Ovary (tissue), 9 donors: ENCODE results near the gene OR1K1. TPM values are rescaled to one million over a fixed set of nuclear protein-coding genes. Genes with fewer than 3 reads are reported as not detected.
"Not testable (repeated sequence)": the region's sequence is repeated elsewhere in the genome, so short reads cannot be mapped to it uniquely, and the experiment has no call there.

Experiments
- DNase-seq, 5 donors: peaks; one replicate each; pipeline ENCODE4 v3.0.0-alpha.2; 2019 to 2020
- H3K27ac ChIP-seq, 2 donors: fragments of 200-600 bp; one replicate each; pipeline versions ENCODE4 v1.5.1 to v1.8.0; 2019 to 2022
- H3K27me3 ChIP-seq: fragments of 200-600 bp; one replicate; pipeline ENCODE4 v1.8.0; 2022
- H3K36me3 ChIP-seq: fragments of 200-600 bp; sonication (generic); one replicate; pipeline ENCODE4 v1.5.1; 2019
- H3K4me1 ChIP-seq: one replicate; pipeline ENCODE4 v1.8.1; 2013; ENCODE audit warnings: mild to moderate bottlenecking, moderate library complexity; ENCODE audit not compliant: insufficient read depth
- H3K4me3 ChIP-seq: fragments of 200-600 bp; sonication (generic); one replicate; pipeline ENCODE4 v1.5.1; 2017
- H3K9me3 ChIP-seq, 2 donors: fragments of 200-600 bp in 1 of 2; sonication (generic) in 1 of 2; one replicate each; pipeline versions ENCODE4 v1.5.1 to v1.8.1; 2013 to 2019; ENCODE audit warnings: mild to moderate bottlenecking in 1 of 2, moderate library complexity in 1 of 2
- CTCF ChIP-seq, 3 donors: fragments of 450-650 bp in 2 of 3; fragments of 200-600 bp in 1 of 3; IDR thresholded peaks; one replicate each; pipeline versions ENCODE4 v1.5.1 to v1.8.0; 2016 to 2022; ENCODE audit warnings: antibody characterized with exemption in 3 of 3, mild to moderate bottlenecking in 1 of 3
- EP300 ChIP-seq: sonication (generic); formaldehyde crosslinking; IDR thresholded peaks from one replicate; pipeline ENCODE4 v1.6.1; 2017; ENCODE audit warnings: antibody characterized with exemption
- POLR2A ChIP-seq: fragments of 450-650 bp; IDR thresholded peaks from one replicate; pipeline ENCODE4 v1.6.1; 2017; ENCODE audit warnings: antibody characterized with exemption, mild to moderate bottlenecking, moderate library complexity
- WGBS, 3 donors: extraction: QIAGEN DNeasy Blood & Tissue Kit in 1 of 3; methylation state at CpG; one replicate each; pipeline versions ENCODE4 v1.1.5 to v1.1.7; 2013 to 2017; 5-methylcytosine and 5-hydroxymethylcytosine counted together
- intact Hi-C, 4 donors: fragments of 100-400 bp; cut with DNase I; formaldehyde crosslinking; loops; one replicate each; pipeline versions ENCODE4 v1.11.0 to v1.15.1; 2022 to 2023
- polyA plus RNA-seq, 2 donors: library from polyadenylated mRNA; stranded (reverse); fragments of 200-250 nt in 1 of 2; fragments of 350-450 nt in 1 of 2; fragmentation: Illumina TruSeq in 1 of 2; extraction: RNeasy Lipid Tissue Mini Kit (QIAGEN cat#74804) in 1 of 2; gene quantifications; one replicate each; pipeline ENCODE4 v1.2.3, GENCODE V29; 2013 to 2014
- total RNA-seq, 7 donors: library from RNA; depleted of rRNA in 2 of 7; stranded (reverse); fragments of >200 nt in 2 of 7; fragmentation: NEBNext Ultra II Directional in 3 of 7; extraction: Animal tissue kit (Norgen Biotek cat#: 25700) in 3 of 7; gene quantifications; one replicate each; pipeline versions ENCODE4 v1.1.0 to v1.2.4, GENCODE V29; 2016 to 2023
- donor health status: DM: no; HTN: no; CAD: no; lungs with moderate emphysema.
- donor health status: DM: no; HTN: no; CAD: no.
- donor health status: Bipolar disorder and iron deficiency.
- donor health status: DM: yes; HTN: yes; CAD: no.
- donor health status: DM: no; HTN: no; CAD: no.
- donor health status: DM: yes; HTN: yes; CAD: no.

OR1K1 gene
- total and polyA plus RNA-seq, 9 donors, result not detected

GRCh38 chr9:122822938-122823337, 23.0 kb downstream of the OR1K1 start:
- Histone ChIP-seq H3K4me3 (no peak overlapping the region), H3K36me3 (no peaks in the 10 kb centered on the region), H3K9me3 (no peaks in the 10 kb centered on the region), H3K4me1 (peaks cover 5% of the 10 kb centered on the region), H3K27ac (no peak overlapping the region), H3K27me3 (no peaks in the 10 kb centered on the region)
- intact Hi-C loops, result no loop called here
- 83 to 93% (median 92%) methylated on average over 4 of the region's 4 CpGs for WGBS, 3 donors
- TF ChIP-seq POLR2A (no peak), CTCF (IDR thresholded peaks at IDR 0.05) (no peak), EP300 (no peak)
- DNase-seq, result no peak

- H3K9me3 ChIP-seq, result no peaks in the 10 kb centered on the region
- no peak for DNase-seq
- no peak for TF ChIP-seq CTCF (IDR thresholded peaks at IDR 0.05)
- TF ChIP-seq EP300, result no peak
- TF ChIP-seq POLR2A, result no peak
- WGBS, 3 donors, result 0% methylated on average over 8 of the region's 8 CpGs
- no peaks in the 10 kb centered on the region for H3K27me3 ChIP-seq
- H3K4me1 ChIP-seq, result peaks cover 7% of the 10 kb centered on the region
- H3K36me3 ChIP-seq, result no peaks in the 10 kb centered on the region
- peak overlapping the region; percentile 15 to 89 for H3K27ac ChIP-seq
- peak overlapping the region; percentile 70 for H3K4me3 ChIP-seq
- intact Hi-C loops, result no loop called here
These were observed 27.8 kb downstream of the OR1K1 start for GRCh38 chr9:122827761-122828093.

- intact Hi-C loops, H3K36me3 ChIP-seq, H3K27me3 ChIP-seq, H3K9me3 ChIP-seq, DNase-seq, H3K4me1 ChIP-seq: not testable (repeated sequence)
- peak overlapping the region in 1 of 2 donors; percentile 89 for H3K27ac ChIP-seq
- H3K4me3 ChIP-seq, result peak overlapping the region; percentile 70
- 65 to 69% (median 68%) methylated on average over 18 of the region's 18 CpGs for WGBS, 3 donors
These were observed 29.0 kb downstream of the OR1K1 start for GRCh38 chr9:122828965-122829284.

GRCh38 chr9:122832194-122832593, 32.3 kb downstream of the OR1K1 start:
- H3K4me3 ChIP-seq, result no peak overlapping the region
- TF ChIP-seq CTCF (IDR thresholded peaks at IDR 0.05) (no peak), POLR2A (no peak), EP300 (no peak)
- WGBS, 3 donors, result 83 to 84% (median 84%) methylated on average over 3 of the region's 3 CpGs
- no peak overlapping the region for H3K27ac ChIP-seq
- no peaks in the 10 kb centered on the region for H3K27me3 ChIP-seq
- no peaks in the 10 kb centered on the region for H3K9me3 ChIP-seq
- no peaks in the 10 kb centered on the region for H3K36me3 ChIP-seq
- no peak for DNase-seq
- intact Hi-C loops, result loop anchor here in 1 of 4 donors (10.0 kb wide), 1 partner anchor 523 kb away; the partner anchor contains the start of gene CRB2
- peaks cover 3% of the 10 kb centered on the region for H3K4me1 ChIP-seq

GRCh38 chr9:122835313-122835731, 35.4 kb downstream of the OR1K1 start:
- Histone ChIP-seq H3K36me3 (no peaks in the 10 kb centered on the region), H3K4me1 (no peaks in the 10 kb centered on the region), H3K27me3 (no peaks in the 10 kb centered on the region), H3K4me3 (no peak overlapping the region), H3K9me3 (no peaks in the 10 kb centered on the region), H3K27ac (no peak overlapping the region)
- intact Hi-C loops, result loop anchor here in 1 of 4 donors (10.0 kb wide), 1 partner anchor 519 kb away; the partner anchor contains the start of gene CRB2
- no peak for DNase-seq
- WGBS, 3 donors, result 61 to 69% (median 63%) methylated on average over 4 of the region's 4 CpGs
- TF ChIP-seq POLR2A, result no peak
- no peak for TF ChIP-seq EP300
- no peak for TF ChIP-seq CTCF (IDR thresholded peaks at IDR 0.05)
